GM12892 (cell line): Measurements from ENCODE around the gene YIF1B. TPM values are rescaled to one million over a fixed set of nuclear protein-coding genes. Genes with fewer than 3 reads are reported as not detected.
"Not testable (repeated sequence)": the region's sequence is repeated elsewhere in the genome, so short reads cannot be mapped to it uniquely, and the experiment has no call there.

Experiments
- DNase-seq: peaks from one replicate; pipeline ENCODE4 v3.0.0; 2011; ENCODE audit not compliant: insufficient read length
- FAIRE-seq: peaks from 2 replicates; lab custom pipeline; 2011; peaks lifted over from hg19 to GRCh38; lab: Jason Lieb, UNC
- POLR2A ChIP-seq: IDR thresholded peaks from 2 replicates; pipeline ENCODE4 v1.6.1; 2011; ENCODE audit warnings: low read depth, low read length, control low read depth
- POLR2AphosphoS5 ChIP-seq: IDR thresholded peaks from 2 replicates; pipeline ENCODE4 v1.6.1; 2011; ENCODE audit warnings: low read depth, low read length, control low read depth
- TAF1 ChIP-seq: IDR thresholded peaks from 2 replicates; pipeline ENCODE4 v1.6.1; 2011; ENCODE audit warnings: low read depth, mild to moderate bottlenecking, control low read depth, low read length, borderline replicate concordance
- polyA plus RNA-seq: library from polyadenylated mRNA; unstranded; fragments of >200 nt; gene quantifications from one replicate; pipeline ENCODE4 v1.2.1, GENCODE V29; 2012; ENCODE audit warnings: missing spikeins, inconsistent platforms; ENCODE audit not compliant: missing spikeins

YIF1B gene
- polyA plus RNA-seq = 24.5 TPM

DNA sequence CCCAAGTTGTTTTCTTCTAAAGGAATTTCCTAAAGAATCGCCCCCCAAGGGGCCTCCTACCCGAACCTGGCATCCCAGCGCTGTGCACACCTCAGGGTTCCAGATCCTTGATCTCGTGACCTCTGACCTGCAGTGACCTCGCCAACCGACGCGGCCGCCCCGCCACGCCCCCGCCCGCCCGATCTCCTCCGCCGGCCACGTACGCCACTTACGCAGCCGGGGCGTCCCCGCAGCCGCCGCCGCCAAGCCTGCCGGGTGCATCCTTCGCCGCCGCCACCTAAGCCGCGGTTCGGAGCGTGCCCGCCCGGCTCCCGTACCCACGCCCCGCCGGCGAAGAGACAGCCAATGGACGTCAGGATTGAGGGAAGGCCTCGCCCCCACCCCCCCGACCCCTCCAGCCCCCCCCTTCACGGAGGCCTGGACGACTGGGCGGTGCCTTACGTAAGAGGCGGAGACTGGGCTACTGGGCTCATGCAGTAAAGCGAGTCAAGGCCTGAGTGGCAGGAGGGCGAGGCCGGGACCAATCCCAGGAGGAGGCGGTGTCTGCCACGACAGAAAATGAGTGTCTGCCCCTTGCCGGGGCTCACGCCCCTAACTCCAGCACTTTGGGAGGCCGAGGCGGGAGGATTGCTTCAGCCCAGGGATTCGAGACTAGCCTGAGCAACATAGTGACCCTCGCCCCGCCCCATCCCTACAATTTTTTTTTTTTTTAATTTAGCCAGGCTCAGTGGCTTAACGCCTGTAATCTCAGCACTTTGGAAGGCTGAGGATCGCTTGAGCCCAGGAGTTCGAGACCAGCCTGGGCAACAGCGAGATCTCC lies at the start of gene YIF1B:
YIF1B (minus strand) TSS at position 291 of the 820 bp plus-strand sequence; CDS start at position 261, 30 bp downstream.
- peak; percentile 97 for FAIRE-seq
- no peak for TF ChIP-seq POLR2AphosphoS5
- TF ChIP-seq POLR2A = no peak; the same call in 1 of the 2 replicates
- no peak for TF ChIP-seq TAF1
- peak; percentile 96 for DNase-seq

GRCh38 chr19:38362946-38363688 lies 47.4 kb upstream of the YIF1B start:
- not testable (repeated sequence) for FAIRE-seq, DNase-seq

DNA sequence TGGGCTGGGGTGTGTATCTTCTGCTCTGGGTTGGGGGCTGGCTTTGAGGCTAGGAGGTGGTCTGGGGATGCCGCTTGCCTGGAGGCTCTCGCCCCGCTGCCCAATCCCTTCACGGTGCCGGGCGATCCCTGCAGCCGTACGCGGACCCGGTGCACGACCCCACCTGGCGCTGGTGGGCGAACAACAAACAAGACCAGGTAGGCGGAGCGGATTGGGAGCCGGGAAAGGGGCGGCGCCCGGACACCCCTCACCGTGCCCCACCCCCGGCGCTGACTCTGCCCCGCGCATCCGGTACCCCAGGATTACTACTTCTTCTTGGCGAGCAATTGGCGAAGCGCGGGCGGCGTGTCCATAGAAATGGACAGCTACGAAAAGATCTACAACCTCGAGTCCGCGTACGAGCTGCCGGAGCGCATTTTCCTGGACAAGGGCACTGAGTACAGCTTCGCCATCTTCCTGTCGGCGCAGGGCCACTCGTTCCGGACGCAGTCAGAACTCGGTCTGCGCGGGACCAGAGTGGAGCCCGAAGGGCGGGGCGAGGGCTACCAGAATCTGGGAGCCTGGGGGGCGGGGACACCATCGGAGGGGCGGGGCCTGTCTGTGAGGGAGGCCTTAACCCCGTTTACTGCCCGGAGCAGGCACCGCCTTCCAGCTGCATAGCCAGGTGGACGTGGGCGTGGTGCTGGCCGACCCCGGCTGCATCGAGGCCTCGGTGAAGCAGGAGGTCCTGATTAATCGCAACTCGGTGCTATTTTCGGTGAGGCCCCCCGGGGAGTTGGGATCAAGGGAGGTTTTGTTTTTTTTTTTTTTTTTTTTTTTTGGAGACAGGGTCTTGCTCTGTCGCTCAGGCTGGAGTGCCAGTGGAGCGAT lies 46.6 kb upstream of the YIF1B start:
- FAIRE-seq (peak; percentile 5), DNase-seq (peak; percentile 63)
- TF ChIP-seq TAF1 = no peak
- TF ChIP-seq POLR2AphosphoS5 = no peak
- TF ChIP-seq POLR2A = no peak

DNA sequence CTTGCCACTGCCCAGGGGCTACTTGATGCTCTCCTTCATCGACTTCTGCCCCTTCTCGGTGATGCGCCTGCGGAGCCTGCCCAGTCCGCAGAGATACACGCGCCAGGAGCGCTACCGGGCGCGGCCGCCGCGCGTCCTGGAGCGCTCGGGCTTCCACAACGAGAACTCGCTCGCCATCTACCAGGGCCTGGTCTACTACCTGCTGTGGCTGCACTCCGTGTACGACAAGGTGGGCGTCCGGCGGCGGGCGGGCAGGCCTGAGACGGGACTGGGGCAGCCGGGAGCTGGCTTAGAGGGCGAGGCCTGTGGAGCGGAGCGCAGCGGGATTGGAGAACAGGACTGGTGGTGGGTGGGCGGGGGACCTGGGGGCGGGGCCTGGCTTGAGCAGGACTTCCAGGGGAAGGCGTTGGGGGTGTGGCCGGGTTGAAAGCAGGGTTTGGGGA lies 45.9 kb upstream of the YIF1B start:
- TF ChIP-seq POLR2A (no peak), TAF1 (no peak), POLR2AphosphoS5 (no peak)
- FAIRE-seq (peak; percentile 33), DNase-seq (peak; percentile 71)

GRCh38 chr19:38360839-38361631 lies 45.3 kb upstream of the YIF1B start:
- no peak for DNase-seq
- no peak for TF ChIP-seq TAF1
- no peak for TF ChIP-seq POLR2A
- no peak for TF ChIP-seq POLR2AphosphoS5
- no peak for FAIRE-seq

DNA sequence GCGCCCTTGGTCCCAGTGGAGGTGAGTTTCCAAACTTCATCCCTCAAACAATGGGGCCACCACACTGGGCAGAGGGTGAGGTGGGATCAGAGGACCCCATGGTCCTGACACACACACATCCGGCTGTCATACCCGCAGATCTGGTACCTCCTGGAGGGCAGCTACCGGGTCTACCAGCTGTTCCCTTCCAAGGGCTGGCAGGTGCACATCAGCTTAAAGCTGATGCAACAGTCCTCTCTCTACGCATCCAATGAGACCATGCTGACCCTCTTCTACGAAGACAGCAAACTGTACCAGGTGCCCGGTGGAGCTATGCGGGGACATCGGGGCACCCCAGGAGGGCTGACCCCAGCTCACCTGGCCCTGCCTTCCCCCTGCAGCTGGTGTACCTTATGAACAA lies 44.6 kb upstream of the YIF1B start:
- no peak for DNase-seq
- no peak for FAIRE-seq
- no peak for TF ChIP-seq POLR2AphosphoS5
- no peak for TF ChIP-seq TAF1
- TF ChIP-seq POLR2A = no peak

- DNase-seq (no peak), FAIRE-seq (no peak)
- no peak for TF ChIP-seq POLR2A
- no peak for TF ChIP-seq TAF1
- TF ChIP-seq POLR2AphosphoS5 = no peak
Measured at GRCh38 chr19:38359242-38360021, 43.7 kb upstream of the YIF1B start.

- DNase-seq = no peak
- FAIRE-seq = no peak
- TF ChIP-seq POLR2A (no peak), TAF1 (no peak), POLR2AphosphoS5 (no peak)
Measured at GRCh38 chr19:38358071-38358470, 42.3 kb upstream of the YIF1B start.

GRCh38 chr19:38355728-38356725 lies 40.3 kb upstream of the YIF1B start:
- no peak for TF ChIP-seq POLR2AphosphoS5
- DNase-seq = no peak
- no peak for FAIRE-seq
